ENCODE measurements around the gene TRMT13.
"Not testable (repeated sequence)": the region's sequence is repeated elsewhere in the genome, so short reads cannot be mapped to it uniquely, and the experiment has no call there.

Gene TRMT13

GRCh38 chr1:100152271-100152670 lies 19.3 kb downstream of the TRMT13 start:
- in situ Hi-C loops (cut with MboI; ENCODE audit: low sequenced_read_pairs) = no loop called here

GRCh38 chr1:100162881-100163280 lies 29.9 kb downstream of the TRMT13 start:
- in situ Hi-C loops (cut with MboI; ENCODE audit: low sequenced_read_pairs) = no loop called here

GRCh38 chr1:100164216-100164615 lies 31.3 kb downstream of the TRMT13 start:
- in situ Hi-C loops (cut with MboI; ENCODE audit: low sequenced_read_pairs) = no loop called here

DNA sequence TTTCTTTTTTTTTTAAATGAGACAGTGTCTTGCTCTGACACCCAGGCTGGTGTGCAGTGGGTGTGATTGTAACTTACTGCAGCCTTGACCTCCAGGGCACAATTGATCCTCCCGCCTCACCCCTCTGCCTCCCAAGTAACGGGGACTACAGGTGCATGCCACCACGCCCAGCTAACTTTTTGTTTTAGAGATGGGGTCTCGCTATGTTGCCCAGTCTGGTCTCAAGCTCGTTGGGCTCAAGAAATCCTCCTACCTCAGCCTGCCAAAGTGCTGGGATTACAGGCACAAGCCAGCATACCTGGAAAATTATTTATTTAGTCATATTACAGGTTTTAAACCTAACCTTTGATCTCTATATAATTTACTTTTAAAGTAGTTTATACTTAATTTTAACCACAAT lies 31.7 kb downstream of the TRMT13 start:
- in situ Hi-C loops (cut with MboI; ENCODE audit: low sequenced_read_pairs) = no loop called here

- in situ Hi-C loops (cut with MboI; ENCODE audit: low sequenced_read_pairs) = no loop called here
Observed at GRCh38 chr1:100168051-100168450, 35.1 kb downstream of the TRMT13 start.

GRCh38 chr1:100177295-100178041 lies 44.5 kb downstream of the TRMT13 start:
- in situ Hi-C loops (cut with MboI; ENCODE audit: low sequenced_read_pairs) = no loop called here

GRCh38 chr1:100178091-100178490 lies 45.1 kb downstream of the TRMT13 start, which contains the start of gene LRRC39:
Gene LRRC39, minus strand, starts transcription at chr1:100178256. Its CDS starts 9,740 bp downstream, at chr1:100168516.
- in situ Hi-C loops (cut with MboI; ENCODE audit: low sequenced_read_pairs) = no loop called here

- in situ Hi-C loops (cut with MboI; ENCODE audit: low sequenced_read_pairs) = no loop called here
Observed at GRCh38 chr1:100183370-100183769, 50.4 kb downstream of the TRMT13 start.

- in situ Hi-C loops (cut with MboI; ENCODE audit: low sequenced_read_pairs) = no loop called here
Observed at GRCh38 chr1:100184536-100184935, 51.6 kb downstream of the TRMT13 start.

DNA sequence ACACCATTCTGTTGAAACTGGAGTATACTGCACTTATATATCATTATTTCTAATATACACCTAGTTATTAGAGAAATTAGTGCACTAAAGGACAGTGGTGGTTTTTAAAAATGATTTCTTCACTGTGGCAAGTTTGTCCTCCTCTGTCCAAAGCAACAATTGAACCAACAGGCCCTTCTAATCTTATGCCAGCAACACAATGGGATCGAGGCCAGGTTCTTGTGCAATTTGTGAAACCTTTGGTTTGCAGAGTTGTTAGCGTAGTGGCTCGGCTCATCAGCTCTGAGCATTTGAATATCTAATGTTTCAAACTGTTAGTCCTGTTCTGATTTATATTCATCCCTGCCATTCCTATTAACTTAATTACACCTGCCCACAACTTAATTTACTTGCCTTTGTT lies 54.9 kb downstream of the TRMT13 start:
- in situ Hi-C loops (cut with MboI; ENCODE audit: low sequenced_read_pairs) = no loop called here

- in situ Hi-C loops (cut with MboI; ENCODE audit: low sequenced_read_pairs) = no loop called here
Observed at GRCh38 chr1:100188617-100189016, 55.7 kb downstream of the TRMT13 start.

GRCh38 chr1:100198596-100198995 lies 65.6 kb downstream of the TRMT13 start:
- in situ Hi-C loops (cut with MboI; ENCODE audit: low sequenced_read_pairs) = no loop called here

DNA sequence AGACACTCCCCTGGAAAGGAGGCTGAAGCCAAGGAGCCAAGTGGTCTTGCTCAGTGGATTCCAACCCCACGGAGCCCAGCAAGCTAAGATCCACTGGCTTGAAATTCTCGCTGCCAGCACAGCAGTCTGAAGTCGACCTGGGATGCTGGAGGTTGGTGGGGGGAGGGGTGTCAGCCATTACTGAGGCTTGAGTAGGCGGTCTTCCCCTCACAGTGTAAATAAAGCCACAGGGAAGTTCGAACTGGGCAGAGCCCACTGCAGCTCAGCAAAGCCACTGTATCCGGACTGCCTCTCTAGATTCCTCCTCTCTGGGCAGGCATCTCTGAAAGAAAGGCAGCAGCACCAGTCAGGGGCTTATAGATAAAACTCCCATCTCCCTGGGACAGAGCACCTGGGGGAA lies 67.1 kb downstream of the TRMT13 start:
- in situ Hi-C loops (cut with MboI; ENCODE audit: low sequenced_read_pairs) = not testable (repeated sequence)

Measured in HL-60/S4 treated with retinoic acid at 250 ng/mL for 4 days and 3 days (cell line).